IPS-11a (cell line): ENCODE results near the gene PTPRR.

ENCODE experiments used
- H3K4me3 ChIP-seq: one replicate; pipeline ENCODE4 v1.5.1; 2013; ENCODE audit warnings: low read depth, low read length, control low read depth

Gene PTPRR, protein sequence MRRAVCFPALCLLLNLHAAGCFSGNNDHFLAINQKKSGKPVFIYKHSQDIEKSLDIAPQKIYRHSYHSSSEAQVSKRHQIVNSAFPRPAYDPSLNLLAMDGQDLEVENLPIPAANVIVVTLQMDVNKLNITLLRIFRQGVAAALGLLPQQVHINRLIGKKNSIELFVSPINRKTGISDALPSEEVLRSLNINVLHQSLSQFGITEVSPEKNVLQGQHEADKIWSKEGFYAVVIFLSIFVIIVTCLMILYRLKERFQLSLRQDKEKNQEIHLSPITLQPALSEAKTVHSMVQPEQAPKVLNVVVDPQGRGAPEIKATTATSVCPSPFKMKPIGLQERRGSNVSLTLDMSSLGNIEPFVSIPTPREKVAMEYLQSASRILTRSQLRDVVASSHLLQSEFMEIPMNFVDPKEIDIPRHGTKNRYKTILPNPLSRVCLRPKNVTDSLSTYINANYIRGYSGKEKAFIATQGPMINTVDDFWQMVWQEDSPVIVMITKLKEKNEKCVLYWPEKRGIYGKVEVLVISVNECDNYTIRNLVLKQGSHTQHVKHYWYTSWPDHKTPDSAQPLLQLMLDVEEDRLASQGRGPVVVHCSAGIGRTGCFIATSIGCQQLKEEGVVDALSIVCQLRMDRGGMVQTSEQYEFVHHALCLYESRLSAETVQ

DNA sequence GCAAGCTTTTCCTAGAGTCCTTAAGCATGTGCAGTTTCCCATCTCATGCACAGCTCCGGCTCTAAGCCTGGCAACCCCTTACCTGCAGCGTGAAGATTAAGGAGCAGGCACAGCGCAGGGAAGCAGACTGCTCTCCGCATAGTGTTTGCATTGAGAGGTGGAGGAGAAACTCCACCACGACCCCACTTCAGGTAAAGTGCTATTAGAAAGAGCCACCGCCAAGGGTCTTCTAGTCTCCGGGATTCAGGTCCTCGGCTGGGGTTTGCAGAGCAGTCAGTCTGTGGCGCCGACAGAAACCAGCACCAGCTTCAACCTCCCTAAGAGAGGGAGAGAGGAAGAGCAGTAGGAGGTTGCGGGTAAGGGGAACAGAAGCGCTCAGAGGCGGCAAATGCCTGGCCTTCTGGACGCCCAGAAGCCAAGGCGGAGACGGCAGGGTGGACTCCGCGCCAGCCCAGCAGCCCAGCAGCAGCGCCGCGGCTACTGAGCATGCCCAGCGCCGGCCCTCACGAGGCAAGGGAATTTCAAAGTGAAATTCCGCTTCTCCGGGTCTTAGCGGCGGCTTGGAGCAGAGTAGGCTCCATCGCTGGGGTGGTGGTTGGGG, at the start of gene PTPRR:
Gene PTPRR, minus strand, starts transcription at position 488 of the 601 bp plus-strand sequence. Its CDS starts 348 bp downstream, at position 140.
- H3K4me3 ChIP-seq, result peak within 1 kb of the TSS; percentile 33

DNA sequence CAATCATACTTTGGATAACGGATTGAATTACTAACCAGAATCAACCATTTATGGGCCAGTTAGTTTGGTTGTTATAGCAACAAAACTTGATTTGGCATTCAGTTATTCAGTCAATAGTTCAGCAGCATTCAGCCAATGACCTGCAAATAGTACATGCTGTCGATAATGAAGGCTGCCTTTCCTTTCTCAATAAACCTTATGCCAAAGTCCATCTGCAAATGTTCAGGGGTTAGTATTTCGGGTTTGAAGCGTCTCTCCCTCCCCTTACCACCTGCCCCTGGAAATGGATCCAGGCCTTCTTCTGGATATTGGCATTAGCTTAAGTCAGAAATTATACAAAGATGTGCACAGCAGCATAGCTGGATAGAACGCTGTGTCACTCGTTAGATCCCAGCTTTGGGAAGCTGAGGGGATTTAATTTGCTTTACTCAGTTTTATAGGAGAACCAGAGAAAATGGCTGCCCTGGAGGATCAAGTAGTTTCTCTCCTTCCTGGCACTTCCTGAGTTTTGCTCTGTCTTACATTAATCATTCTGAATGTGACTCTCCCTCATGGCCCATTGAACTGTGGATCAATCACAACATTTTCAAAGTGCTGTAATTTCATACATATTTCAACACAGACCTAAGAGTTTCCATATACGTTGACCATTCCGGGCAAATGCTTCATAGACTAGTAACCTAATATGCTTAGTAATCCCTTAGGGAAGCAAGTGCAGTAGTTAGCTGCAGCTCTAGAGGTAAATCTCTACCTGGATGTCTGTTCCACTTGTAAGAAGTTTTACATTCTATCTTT, 46.7 kb upstream of the PTPRR start:
- no peak overlapping the region for H3K4me3 ChIP-seq

DNA sequence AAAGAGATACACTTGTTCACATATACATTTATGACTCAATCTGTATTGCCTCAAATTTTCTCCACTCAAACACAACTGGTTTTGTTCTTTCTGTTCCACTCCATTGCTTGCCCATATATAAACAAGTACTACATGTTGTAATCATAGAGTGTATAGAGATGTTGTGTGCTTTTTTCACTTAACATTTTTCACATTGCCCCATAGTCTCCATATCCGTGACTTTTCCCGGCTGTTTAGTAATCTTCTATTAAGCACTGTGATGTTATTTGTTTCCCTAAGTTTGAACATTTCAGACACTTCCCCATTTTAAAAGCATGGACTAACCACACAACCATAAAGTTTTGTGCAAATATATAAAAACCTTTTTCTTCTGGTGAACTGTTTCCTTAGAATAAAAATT, 45.5 kb upstream of the PTPRR start:
- no peak overlapping the region for H3K4me3 ChIP-seq

DNA sequence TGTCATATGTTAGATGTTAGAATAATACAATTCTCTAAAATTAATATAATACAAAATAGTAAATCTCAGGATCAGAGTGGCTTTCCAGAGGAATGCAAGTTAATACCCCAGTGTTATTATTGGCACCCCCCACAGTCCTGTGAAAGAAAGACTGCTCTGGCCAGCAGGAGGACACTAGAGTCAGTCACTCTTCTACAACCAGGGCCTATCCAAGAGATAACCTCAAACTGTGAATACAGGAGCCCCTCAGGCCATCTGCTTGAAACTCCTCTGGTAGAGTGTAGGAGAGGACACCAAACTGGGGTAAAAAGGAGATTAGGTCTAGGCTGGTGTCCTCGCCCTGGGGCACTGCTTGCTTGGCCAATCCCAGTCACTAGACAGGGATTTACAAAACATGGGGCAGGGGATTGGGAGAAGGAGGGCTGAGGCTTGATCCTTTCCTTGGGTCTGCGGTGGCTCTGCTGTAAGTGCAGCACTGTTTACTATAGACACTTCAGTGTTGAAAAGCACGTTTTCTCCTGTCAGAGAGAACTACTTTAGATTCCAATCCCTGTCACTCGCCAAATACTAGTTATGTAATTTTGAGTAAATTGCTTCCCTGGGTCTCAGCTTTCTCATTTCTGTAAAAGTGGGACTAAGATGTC, 44.5 kb upstream of the PTPRR start:
- H3K4me3 ChIP-seq, result no peak overlapping the region

DNA sequence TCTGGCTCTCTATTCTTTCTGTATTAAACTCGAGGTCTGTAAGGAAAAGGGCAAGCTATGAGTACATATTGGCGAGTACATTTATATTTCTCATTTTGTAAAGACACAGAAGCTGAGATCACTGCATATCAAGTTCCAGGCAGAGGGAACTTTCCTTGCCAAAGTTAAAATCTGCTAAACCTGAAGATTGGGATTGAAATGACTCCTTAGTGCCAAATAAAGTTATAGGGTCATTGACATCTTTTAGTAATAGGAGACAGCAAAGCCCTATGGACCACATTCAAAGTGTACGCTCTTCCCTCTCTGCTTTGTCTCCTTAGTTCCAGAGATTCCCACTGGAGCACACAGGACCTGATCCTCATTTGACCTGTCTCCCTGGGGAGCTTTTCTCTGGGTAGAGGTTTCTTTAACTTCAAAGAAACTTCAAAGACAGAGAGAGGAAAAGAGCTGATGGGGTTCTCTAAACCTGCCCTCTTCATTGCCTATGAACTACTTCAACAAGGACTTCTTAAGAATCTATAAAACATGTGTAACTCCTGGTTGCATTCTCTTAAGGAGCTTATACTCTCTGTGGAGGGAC, 42.6 kb upstream of the PTPRR start:
- no peak overlapping the region for H3K4me3 ChIP-seq

DNA sequence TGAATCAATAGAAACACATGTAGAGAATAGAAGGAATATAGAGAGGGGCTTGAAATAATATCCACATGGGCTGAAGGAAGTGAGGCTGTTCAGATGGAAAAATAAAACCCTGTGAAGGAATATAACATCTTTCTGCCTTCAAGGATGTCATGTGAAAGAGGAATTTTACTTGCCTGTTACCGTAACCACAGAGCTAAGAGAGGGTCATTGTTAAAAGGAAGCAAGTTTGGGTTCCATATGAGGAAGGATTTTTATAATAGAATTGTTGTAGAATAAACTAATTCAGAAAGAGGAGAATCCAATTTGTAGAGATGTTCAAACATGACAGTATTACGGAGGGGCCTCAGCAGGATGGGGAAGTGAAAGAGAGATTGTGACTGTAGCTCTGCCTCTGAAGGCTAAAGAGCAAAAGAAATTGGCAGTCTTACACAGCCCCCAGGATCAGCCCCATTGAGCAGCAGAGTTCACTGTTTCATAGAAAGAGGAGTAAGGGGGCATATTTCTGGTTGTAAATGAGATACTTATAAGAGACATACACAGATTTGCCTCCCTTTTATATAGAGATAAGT, 41.8 kb upstream of the PTPRR start:
- H3K4me3 ChIP-seq, result no peak overlapping the region

DNA sequence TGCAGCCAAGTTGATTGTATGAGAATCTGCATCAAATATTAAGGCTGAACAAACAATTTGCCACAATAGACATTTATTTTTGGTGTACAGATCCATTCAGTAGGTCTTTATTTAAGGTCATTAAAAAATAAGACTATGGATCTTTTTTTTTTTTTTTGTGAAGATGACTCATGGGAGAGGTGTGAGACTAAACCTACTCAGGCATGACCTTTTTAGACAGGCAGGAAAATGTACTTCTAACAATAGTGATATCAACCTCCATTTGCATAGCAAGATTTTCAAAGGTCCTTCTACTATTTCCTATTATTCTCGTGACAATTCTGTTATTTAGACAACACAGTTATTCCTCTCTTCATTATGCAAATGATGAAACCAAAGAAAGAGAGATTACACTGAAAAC, 39.9 kb upstream of the PTPRR start:
- no peak overlapping the region for H3K4me3 ChIP-seq

DNA sequence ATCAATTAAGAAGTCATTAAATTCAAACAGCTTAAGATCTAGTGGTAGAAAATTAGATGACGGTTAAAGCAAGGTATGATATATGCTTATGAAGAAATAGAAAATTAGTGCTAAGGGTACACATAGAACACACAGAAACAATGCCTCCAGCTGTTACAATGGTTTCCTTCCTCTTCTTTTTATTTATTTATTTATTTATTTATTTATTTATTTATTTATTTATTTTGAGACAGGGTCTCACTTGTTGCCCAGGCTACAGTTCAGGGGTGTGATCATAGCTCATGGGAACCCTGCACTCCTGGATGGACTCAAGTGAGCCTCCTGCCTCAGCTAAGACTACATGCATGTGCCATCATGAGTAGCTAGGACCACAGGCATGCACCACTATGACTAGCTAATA, 34.9 kb upstream of the PTPRR start:
- H3K4me3 ChIP-seq, result no peak overlapping the region

DNA sequence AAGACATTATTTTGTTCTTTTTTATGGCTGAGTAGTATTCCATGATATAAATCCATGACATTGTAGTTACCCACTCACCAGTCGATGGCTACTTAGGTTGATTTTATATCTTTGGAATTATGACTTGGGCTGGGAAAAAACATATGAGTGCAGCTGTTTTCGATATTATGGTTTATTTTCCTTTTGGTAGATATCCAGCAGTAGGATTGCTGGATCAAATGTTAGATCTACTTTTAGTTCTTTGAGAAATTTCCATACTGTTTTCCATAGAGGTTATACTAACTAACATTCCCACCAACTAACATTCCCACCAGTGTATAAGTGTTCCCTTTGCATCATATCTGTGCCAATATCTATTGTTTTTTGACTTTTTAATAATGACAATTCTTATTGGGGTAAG, 29.9 kb upstream of the PTPRR start:
- H3K4me3 ChIP-seq, result no peak overlapping the region

DNA sequence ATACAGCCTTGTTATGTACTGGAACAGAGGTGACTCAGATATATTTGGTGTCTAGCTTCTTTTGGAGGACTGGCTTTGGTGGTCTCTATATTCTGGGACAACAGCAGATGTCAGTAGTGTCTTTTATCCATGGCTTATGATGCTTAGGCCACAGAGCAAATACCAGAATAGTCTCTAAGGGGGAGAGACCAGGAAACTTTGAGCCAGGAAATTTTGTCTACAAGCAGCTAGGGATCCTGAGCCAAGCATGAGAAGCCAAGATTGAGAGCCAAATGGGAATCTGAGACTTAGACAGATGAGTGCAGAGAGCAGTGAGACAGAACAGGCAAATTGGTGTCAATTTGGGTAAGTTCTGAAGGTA, 28.4 kb upstream of the PTPRR start:
- no peak overlapping the region for H3K4me3 ChIP-seq

DNA sequence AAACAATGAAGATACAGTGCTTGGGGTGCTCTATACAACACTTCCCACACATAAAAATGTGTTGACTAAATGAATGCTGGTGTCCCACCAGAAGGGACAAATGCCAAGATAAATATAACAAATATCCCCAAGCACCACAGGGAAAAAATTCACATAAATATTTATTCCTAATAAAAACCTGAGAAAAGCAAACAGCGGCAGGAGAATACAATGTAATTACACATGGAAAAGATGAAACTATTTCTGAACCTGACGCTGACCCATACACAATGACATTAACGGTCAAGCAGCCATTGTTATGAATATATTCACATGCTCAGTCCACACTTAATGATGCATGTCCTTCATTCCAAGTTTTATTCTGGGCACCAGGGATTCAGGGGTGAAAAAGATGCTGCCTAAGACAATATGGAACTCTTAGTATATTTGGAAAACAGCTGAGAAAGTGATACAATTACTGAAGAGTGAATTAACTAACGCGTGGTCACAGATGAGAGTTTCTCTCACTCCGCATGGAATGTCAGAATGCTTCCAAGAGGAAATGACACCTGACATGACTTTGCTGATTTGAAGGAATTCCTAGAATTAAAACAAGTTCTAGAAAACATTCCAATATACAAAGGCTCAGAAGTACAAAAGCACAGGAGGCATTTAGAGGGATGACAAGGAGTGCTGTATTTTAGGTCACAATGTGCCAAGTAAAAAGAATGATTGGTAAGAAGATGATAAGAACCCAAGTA, 27.9 kb upstream of the PTPRR start:
- no peak overlapping the region for H3K4me3 ChIP-seq

DNA sequence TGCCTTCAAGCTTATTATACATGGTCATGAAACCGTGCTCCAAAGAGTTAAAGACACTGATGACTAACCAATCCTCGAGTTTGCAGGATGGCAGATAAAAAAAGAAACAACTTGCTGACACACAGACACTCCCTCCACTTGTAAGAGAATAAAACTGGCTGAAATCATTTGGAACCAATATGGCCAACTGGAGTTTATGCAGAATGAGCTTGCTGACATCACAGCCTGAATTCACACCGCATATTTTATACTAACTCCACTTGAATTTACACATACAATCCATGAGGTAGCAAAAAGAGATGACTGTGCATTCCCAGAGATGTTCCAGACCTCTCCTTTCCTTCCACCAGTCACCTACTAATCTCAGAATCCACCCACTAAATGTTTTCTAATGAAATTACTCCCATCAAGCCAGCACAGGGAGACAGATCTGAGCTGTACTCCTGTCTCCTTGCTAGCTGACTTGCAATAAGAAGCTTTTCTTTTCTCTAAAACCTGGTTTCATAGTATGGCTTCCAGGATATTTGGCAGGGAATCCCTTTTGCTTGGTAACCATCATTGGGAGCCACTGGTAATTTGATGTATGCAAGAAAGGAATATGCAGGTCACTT, 15.8 kb upstream of the PTPRR start:
- H3K4me3 ChIP-seq, result no peak overlapping the region

DNA sequence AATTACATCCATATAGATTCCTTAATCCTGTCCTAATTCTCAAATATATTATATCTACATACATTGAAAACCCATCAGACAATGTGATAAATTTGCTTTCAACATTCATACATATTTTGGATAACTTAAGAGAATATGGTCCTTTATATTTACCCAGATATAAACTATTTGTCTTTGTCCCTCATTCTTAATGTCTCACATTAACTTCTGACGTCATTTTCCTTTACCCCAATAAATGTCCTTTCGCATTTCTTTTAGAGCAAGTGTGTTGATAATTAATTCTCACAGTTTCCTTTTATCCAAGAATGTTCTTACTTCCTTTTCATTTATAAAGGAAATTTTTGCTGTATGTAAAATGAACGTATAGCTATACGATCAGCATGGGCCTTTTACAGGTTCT, 12.6 kb upstream of the PTPRR start:
- H3K4me3 ChIP-seq, result no peak overlapping the region

DNA sequence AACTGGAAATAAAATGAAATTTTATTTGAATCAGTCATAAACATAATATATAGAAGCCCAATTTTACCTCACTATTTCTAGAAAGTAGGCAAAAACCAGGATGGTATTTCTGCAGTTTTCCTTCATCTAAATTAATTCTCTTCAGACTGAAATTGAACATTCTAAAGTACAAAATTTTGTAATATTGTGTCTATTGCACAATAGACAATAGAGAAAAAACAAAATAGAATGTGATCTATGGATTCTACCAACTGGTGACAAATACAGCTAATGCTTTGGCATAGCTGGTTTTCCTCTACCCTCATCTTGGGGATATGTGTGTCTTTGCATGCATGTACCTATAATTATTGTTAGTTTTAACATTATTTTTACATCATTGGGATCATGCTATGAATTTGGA, 8.5 kb upstream of the PTPRR start:
- no peak overlapping the region for H3K4me3 ChIP-seq

DNA sequence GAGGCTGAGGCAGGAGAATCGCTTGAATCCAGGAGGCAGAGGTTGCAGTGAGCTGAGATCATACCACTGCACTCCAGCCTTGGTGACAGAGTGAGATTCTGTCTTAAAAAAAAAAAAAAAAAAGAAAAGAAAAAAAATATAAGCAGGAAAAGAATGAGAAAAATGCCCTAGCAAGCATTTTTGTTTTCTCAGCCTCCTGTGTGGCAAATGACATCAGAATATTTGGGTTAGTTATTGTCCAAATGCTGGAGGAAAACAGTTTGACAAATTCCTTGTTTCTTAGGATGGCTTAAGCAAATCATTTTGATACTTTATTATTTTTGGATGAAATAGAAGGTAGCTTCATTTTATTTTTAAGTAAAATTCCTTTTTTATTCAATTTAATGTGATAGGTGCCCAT, 7.5 kb upstream of the PTPRR start:
- H3K4me3 ChIP-seq, result no peak overlapping the region

DNA sequence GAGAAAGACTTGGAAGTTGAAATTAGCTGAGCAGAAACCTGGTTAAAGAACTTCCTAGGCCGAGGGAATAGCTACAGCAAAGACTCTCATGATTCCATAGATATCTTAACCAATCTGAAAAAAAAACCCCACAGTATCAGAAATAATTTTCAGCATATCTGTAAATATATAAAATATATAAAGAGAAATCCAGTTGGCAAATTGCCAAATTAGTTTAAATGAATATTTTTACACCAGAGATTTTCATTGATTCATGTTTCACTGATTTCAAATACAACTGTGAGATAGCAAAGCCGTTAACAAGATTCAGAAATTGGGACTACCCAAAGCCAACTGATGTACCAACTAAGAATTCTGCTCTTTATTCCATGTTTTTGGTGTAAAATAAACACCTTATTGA, 6.8 kb upstream of the PTPRR start:
- no peak overlapping the region for H3K4me3 ChIP-seq

DNA sequence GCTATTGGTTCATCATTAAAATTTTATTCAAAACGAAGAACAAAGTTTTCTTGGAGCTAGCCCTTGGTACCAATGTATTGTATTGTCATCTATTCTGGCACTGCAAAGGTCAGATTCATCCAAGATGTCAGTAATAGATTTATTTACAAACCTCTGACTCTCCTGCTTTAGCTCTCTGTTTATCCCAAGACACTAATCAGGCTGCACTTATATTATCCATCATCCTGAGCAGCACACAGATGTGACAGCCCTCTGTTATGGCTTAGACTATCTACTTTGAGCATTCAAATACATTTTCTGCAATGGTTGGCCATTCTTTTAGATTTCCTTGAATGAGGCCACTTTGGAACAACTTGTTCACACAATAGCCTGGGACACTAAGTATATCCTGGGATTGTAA, 5.0 kb upstream of the PTPRR start:
- no peak overlapping the region for H3K4me3 ChIP-seq

DNA sequence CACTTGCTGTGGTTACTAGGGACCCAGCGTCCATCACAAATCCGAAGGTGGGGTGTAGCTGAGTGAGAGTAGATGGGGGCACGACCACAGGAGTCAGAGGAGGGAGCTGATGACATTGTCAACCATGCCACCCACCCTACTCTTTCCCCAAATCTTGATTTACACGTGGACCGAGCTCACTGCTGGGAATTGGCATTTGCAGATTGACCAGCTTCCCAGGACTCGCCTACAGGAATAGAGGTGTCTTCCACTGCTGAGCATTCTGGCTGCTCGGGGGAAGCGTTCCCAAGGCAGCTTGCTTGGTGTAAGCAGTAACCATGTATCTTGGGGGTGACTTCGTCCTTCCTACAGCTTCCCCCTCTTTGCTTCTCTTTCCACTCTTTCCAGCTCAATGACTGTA, 353 bp upstream of the PTPRR start:
- H3K4me3 ChIP-seq, result peak overlapping the region; percentile 22

DNA sequence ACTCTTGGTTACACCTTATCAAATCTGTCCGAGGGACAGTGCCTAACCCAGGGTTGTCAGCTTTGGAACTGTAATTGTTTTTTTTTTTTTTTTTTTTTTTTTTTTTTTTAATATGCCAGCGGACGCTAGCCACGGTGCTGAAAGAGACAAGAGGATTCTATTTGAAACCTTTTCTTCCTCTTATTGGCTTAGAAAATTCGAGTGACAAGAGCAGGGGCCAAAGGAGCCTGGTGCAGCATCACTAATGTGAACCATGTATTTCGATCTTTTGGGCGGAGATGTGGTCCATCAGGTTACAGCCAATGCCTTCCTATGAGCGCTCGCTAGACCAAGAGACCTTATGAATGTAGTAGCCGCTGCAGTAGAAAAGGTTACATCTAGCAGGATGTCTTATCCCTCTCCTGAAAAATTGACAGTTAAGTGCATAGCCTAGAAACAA, 922 bp downstream of the PTPRR start:
- H3K4me3 ChIP-seq, result peak overlapping the region; percentile 33
